ENCODE measurements around the gene APOF. TPM values are rescaled to one million over a fixed set of nuclear protein-coding genes. Genes with fewer than 3 reads are reported as not detected.
"Not testable (repeated sequence)": the region's sequence is repeated elsewhere in the genome, so short reads cannot be mapped to it uniquely, and the experiment has no call there.

APOF gene
- total RNA-seq, 1 donor from 2014 or later, result not detected

DNA sequence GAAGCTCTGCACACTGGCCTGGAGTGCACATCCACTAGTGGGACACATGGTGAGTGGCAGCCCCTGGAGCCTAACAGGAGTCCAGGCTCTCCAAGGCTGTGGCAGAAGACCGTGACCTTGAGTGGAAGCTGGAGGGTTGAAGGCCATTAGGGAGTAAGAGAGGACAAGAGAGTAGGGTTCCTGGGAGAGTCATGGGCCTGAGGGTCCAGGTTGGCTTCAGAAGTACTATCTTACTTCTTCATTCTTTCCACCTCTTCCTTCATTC, 23.6 kb downstream of the APOF start:
- no peak for TF ChIP-seq CTCF (conservative IDR thresholded peaks at IDR 0.05)
- Mint-ChIP-seq H3K27ac (peak overlapping the region; percentile 70), H3K36me3 (peaks cover 6% of the 10 kb centered on the region), H3K4me1 (ENCODE audit: unreplicated experiment) (peaks cover 10% of the 10 kb centered on the region), H3K4me3 (no peak overlapping the region), H3K27me3 (no peaks in the 10 kb centered on the region), H3K9me3 (no peaks in the 10 kb centered on the region)
- DNase-seq (ENCODE audit: extremely low spot score, unreplicated experiment), result no peak

DNA sequence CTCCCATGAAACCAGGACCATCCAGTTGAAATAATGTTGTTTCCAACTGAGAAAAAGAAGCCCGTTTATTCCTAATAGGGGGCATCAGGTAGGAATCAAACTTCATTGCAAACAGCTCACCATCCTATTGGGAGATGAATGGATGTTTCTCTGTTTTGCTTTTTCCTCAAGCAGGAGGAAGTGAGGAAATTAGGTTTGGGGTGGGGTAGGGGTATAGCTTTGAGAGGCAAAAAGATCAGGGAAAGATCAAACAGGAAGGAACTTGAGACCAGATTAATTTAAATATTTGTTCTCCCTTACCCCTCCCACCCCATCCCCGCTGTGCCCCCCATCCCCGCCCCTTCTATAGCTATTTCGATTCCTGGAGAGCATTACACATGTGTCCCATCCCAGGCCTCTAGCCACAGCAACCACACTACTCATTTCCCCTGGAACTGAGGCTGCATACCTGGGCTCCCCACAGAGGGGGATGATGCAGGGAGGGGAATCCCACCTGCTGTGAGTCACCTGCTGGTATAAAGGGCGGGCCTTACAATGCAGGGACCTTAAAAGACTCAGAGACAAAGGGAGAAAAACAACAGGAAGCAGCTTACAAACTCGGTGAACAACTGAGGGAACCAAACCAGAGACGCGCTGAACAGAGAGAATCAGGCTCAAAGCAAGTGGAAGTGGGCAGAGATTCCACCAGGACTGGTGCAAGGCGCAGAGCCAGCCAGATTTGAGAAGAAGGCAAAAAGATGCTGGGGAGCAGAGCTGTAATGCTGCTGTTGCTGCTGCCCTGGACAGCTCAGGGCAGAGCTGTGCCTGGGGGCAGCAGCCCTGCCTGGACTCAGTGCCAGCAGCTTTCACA, 24.1 kb downstream of the APOF start, which contains the start of gene IL23A:
TSS of gene IL23A (plus strand) at position 577 of the 850 bp plus-strand sequence. CDS start at position 738, 161 bp downstream.
- no peak within 1 kb of the TSS for H3K4me3 Mint-ChIP-seq
- no peak for DNase-seq (ENCODE audit: extremely low spot score, unreplicated experiment)
- no peak for TF ChIP-seq CTCF (conservative IDR thresholded peaks at IDR 0.05)
- no peaks in the 10 kb centered on the region for H3K27me3 Mint-ChIP-seq
- H3K27ac Mint-ChIP-seq, result peak within 1 kb of the TSS; percentile 70
- no peaks in the 10 kb centered on the region for H3K9me3 Mint-ChIP-seq
- H3K36me3 Mint-ChIP-seq, result peaks cover 6% of the 10 kb centered on the region
- H3K4me1 Mint-ChIP-seq (ENCODE audit: unreplicated experiment), result peaks cover 11% of the 10 kb centered on the region

GRCh38 chr12:56337753-56338251, 24.9 kb downstream of the APOF start:
- H3K9me3 Mint-ChIP-seq, result no peaks in the 10 kb centered on the region
- no peak overlapping the region for H3K4me3 Mint-ChIP-seq
- TF ChIP-seq CTCF (conservative IDR thresholded peaks at IDR 0.05), result no peak
- H3K27me3 Mint-ChIP-seq, result no peaks in the 10 kb centered on the region
- H3K36me3 Mint-ChIP-seq, result no peaks in the 10 kb centered on the region
- no peak for DNase-seq (ENCODE audit: extremely low spot score, unreplicated experiment)
- H3K4me1 Mint-ChIP-seq (ENCODE audit: unreplicated experiment), result peaks cover 18% of the 10 kb centered on the region
- H3K27ac Mint-ChIP-seq, result no peak overlapping the region

DNA sequence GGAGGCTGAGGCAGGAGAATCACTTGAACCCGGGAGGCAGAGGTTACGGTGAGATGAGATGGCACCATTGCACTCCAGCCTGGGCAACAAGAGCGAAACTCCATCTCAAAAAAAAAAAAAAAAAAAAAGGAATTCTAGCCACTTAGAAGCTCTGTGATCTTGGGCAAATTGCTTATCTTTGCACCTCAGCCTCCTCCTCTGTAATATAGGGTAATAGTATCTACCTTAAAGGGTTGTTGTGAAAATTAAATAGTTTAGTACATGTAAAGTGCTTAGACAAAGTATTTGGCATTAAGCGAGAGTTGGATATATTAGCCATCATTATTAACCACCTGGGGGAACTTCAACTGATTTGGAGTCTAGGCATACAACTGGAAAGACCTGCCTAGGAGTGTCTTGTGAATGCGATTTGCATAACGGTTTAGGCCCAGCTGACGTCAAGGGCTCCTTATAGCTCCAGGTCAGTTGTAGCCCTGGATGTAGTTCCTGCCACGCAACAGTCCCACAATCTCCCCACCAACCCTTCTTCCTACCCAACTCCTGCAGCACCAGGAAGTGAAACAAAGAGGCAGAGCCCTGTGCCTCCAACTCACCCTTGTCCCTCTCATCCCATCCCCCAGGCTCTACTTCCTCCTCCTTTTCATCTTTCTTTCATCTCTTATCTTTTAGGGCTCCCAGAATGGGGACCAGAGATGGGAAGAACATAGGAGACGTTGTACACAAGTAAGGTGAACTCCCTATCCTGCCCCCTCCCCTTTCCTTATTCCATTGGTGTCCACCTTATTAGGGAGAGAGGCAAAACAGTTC, 26.1 kb downstream of the APOF start:
- Mint-ChIP-seq H3K9me3 (no peaks in the 10 kb centered on the region), H3K27me3 (no peaks in the 10 kb centered on the region), H3K4me3 (peak overlapping the region; percentile 63), H3K27ac (peak overlapping the region; percentile 71), H3K4me1 (ENCODE audit: unreplicated experiment) (peaks cover 22% of the 10 kb centered on the region), H3K36me3 (no peaks in the 10 kb centered on the region)
- no peak for TF ChIP-seq CTCF (conservative IDR thresholded peaks at IDR 0.05)
- no peak for DNase-seq (ENCODE audit: extremely low spot score, unreplicated experiment)

DNA sequence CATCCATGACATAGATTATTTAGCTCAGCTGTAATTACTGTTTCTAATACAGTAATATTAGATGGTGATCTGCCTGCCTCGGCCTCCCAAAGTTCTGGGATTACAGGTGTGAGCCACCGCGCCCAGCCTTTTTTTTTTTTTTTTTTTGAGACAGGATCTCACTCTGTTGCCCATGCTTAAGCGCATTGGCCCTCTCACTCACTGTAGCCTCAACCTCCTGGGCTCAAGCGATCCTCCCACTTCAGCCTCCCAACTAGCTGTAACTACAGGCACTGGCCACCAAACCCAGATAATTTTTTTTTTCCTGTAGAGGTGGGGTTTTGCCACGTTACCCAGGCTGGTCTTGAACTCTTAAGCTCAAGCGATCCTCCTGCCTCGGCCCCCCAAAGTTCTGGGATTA, 27.1 kb downstream of the APOF start:
- H3K27ac Mint-ChIP-seq; H3K36me3 Mint-ChIP-seq; H3K27me3 Mint-ChIP-seq; H3K9me3 Mint-ChIP-seq; H3K4me3 Mint-ChIP-seq; DNase-seq (ENCODE audit: extremely low spot score, unreplicated experiment): not testable (repeated sequence)
- peaks cover 22% of the 10 kb centered on the region for H3K4me1 Mint-ChIP-seq (ENCODE audit: unreplicated experiment)

DNA sequence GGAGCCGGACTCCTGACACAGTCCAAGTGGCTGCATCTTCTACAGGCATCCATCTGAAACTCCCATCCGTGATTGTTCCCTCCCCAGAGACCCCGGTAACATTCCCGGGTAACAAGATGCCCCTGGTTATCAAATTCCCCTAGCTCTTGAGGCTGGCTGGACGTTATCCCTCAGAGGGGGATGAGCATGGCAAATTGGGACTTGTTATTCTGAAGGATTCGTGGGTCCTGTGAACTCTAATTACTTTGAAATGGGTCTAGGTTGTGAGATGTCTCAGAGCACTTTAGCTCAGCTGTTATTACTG, 28.2 kb downstream of the APOF start:
- Mint-ChIP-seq H3K4me3 (peak overlapping the region; percentile 97), H3K36me3 (peaks cover 4% of the 10 kb centered on the region), H3K4me1 (ENCODE audit: unreplicated experiment) (peaks cover 22% of the 10 kb centered on the region)

More for the DNA sequence above, 28.2 kb downstream of the APOF start:
- Mint-ChIP-seq H3K27me3 (no peaks in the 10 kb centered on the region), H3K27ac (peak overlapping the region; percentile 98), H3K9me3 (no peaks in the 10 kb centered on the region)
- DNase-seq (ENCODE audit: extremely low spot score, unreplicated experiment), result no peak
- TF ChIP-seq CTCF (conservative IDR thresholded peaks at IDR 0.05), result peak; percentile 19

All from type B pancreatic cell (in vitro differentiated cells).